ENCODE data around the gene PAX6.

DNA sequence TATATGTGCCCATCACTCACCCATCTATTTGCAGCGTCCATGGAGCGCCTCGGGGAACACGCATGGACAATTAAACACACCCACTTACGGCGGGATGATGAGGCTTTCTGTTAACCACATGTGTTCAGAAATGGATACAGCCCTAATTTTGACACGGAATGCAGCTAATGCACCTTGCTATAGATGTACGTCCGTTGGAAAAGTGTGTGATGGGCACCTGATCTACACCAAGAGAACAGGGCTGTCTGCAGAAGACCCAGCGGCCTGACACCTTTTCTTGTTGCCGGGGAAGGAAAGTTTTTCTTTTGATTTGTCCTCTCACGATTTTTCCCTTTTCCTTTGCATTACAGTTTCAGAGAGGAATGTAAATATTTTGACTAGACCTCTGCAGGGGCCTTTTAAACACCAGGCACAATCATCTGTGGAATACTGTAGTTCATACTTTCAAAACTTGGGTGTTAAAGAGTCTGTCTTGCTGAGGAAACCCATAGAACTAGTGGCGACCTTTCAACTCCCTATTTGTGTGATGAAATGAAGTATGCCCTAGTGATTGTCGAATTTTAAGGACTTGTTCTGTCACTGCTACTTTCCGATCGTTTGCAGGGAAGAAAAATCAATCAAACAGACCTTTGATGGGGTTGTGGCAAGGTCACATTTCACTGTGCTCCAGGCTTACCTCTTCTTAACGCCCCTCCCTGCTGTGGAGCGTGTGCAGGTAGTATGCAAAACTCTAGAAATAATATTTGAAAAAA, 16.5 kb upstream of the PAX6 start:
- TF ChIP-seq, protein P1, sequence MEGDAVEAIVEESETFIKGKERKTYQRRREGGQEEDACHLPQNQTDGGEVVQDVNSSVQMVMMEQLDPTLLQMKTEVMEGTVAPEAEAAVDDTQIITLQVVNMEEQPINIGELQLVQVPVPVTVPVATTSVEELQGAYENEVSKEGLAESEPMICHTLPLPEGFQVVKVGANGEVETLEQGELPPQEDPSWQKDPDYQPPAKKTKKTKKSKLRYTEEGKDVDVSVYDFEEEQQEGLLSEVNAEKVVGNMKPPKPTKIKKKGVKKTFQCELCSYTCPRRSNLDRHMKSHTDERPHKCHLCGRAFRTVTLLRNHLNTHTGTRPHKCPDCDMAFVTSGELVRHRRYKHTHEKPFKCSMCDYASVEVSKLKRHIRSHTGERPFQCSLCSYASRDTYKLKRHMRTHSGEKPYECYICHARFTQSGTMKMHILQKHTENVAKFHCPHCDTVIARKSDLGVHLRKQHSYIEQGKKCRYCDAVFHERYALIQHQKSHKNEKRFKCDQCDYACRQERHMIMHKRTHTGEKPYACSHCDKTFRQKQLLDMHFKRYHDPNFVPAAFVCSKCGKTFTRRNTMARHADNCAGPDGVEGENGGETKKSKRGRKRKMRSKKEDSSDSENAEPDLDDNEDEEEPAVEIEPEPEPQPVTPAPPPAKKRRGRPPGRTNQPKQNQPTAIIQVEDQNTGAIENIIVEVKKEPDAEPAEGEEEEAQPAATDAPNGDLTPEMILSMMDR (IDR thresholded peaks at IDR 0.05) = no peak
- TF ChIP-seq POLR2AphosphoS5 (IDR thresholded peaks at IDR 0.05) (no peak), POLR2A (IDR thresholded peaks at IDR 0.05) (no peak)

Measured in breast epithelium (tissue), 3 donors.